ENCODE measurements around the gene HOXD10.

HOXD10 gene

GRCh38 chr2:176142281-176142680, 25.7 kb downstream of the HOXD10 start:
- TF ChIP-seq CTCF (IDR thresholded peaks at IDR 0.05): no peak
- Histone ChIP-seq H3K27ac (no peak overlapping the region), H3K4me3 (no peak overlapping the region)
- no peak for DNase-seq (ENCODE audit: low spot score)

GRCh38 chr2:176145085-176145969, 28.7 kb downstream of the HOXD10 start:
- no peak for TF ChIP-seq CTCF (IDR thresholded peaks at IDR 0.05)
- no peak for DNase-seq (ENCODE audit: low spot score)
- Histone ChIP-seq H3K27ac (no peak overlapping the region), H3K4me3 (no peak overlapping the region)

- DNase-seq (ENCODE audit: low spot score): no peak
- Histone ChIP-seq H3K4me3 (no peak overlapping the region), H3K27ac (no peak overlapping the region)
- TF ChIP-seq CTCF (IDR thresholded peaks at IDR 0.05): no peak
These were observed 29.5 kb downstream of the HOXD10 start for GRCh38 chr2:176146101-176146500.

GRCh38 chr2:176146645-176147044, 30.1 kb downstream of the HOXD10 start:
- Histone ChIP-seq H3K27ac (no peak overlapping the region), H3K4me3 (no peak overlapping the region)
- no peak for TF ChIP-seq CTCF (IDR thresholded peaks at IDR 0.05)
- DNase-seq (ENCODE audit: low spot score): no peak

- TF ChIP-seq CTCF (IDR thresholded peaks at IDR 0.05): no peak
- no peak overlapping the region for H3K4me3 ChIP-seq
- DNase-seq (ENCODE audit: low spot score): no peak
- no peak overlapping the region for H3K27ac ChIP-seq
These were observed 30.7 kb downstream of the HOXD10 start for GRCh38 chr2:176147210-176147799.

- no peak for TF ChIP-seq CTCF (IDR thresholded peaks at IDR 0.05)
- H3K4me3 ChIP-seq: no peak overlapping the region
- H3K27ac ChIP-seq: no peak overlapping the region
- no peak for DNase-seq (ENCODE audit: low spot score)
These were observed 31.4 kb downstream of the HOXD10 start for GRCh38 chr2:176147800-176148496.
